Upper lobe of right lung (tissue), 1 donor: ENCODE results near the gene RAB11FIP5. TPM values are rescaled to one million over a fixed set of nuclear protein-coding genes. Genes with fewer than 3 reads are reported as not detected.

ENCODE experiments used
- ATAC-seq: fragments of 200-7000 bp; cut with Tn5 transposase; one replicate; pipeline ENCODE4 v1.9.1; 2020; ENCODE audit warnings: mild to moderate bottlenecking, moderate library complexity
- DNase-seq: peaks from one replicate; pipeline ENCODE4 v3.0.0-alpha.2; 2020
- H3K27ac ChIP-seq: fragments of 200-600 bp; one replicate; pipeline ENCODE4 v1.8.0; 2022
- H3K27me3 ChIP-seq: fragments of 200-600 bp; one replicate; pipeline ENCODE4 v1.8.0; 2022; ENCODE audit warnings: mild to moderate bottlenecking
- H3K36me3 ChIP-seq: fragments of 200-600 bp; one replicate; pipeline ENCODE4 v1.8.0; 2022
- H3K4me1 ChIP-seq: fragments of 200-600 bp; one replicate; pipeline ENCODE4 v1.8.0; 2022
- H3K4me3 ChIP-seq: fragments of 200-600 bp; one replicate; pipeline ENCODE4 v1.8.0; 2022; ENCODE audit warnings: mild to moderate bottlenecking
- H3K9me3 ChIP-seq: fragments of 200-600 bp; one replicate; pipeline ENCODE4 v1.8.0; 2022
- intact Hi-C: fragments of 100-400 bp; cut with DNase I; formaldehyde crosslinking; loops from one replicate; pipeline ENCODE4 v1.11.0; 2022
- total RNA-seq: library from RNA; stranded (reverse); fragmentation: NEBNext Ultra II Directional; extraction: Animal tissue kit (Norgen Biotek cat#: 25700); gene quantifications from one replicate; pipeline ENCODE4 v1.2.1, GENCODE V29; 2021
- TF ChIP-seq, protein P1 (sequence below): fragments of 200-600 bp; IDR thresholded peaks from one replicate; pipeline ENCODE4 v1.8.0; 2022; ENCODE audit warnings: antibody characterized with exemption
- donor health status: DM: no; HTN: yes; CAD: no; lungs with severe emphysema.

The RAB11FIP5 gene
- total RNA-seq, 1 donor from 2014 or later = 28.8 TPM

DNA sequence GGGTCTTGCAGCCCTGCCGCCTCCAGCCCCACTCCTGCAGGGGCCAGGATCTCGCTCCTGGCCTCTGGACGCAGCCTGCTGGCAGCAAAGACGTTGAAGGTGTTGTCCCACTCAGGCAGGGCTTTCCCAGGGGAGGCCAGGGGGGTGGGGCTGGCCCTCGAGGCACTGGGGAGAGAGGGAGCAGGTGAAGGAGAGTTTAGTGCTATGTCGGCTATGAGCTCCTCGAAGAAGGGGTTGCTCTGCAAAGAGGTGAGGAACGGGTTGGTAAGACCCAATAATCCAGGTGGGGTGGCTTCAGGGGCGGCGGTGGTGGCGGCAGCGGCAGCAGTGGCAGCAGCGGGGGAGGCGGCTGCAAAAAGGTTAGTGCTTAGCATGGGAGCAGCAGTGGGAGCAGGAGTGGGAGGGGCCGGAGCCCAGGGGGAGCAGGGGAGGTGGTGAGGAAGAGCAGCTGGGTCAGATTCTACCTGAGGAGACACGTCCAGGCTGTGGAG is 31.5 kb downstream of the RAB11FIP5 start:
- no peak overlapping the region for H3K27ac ChIP-seq
- H3K4me3 ChIP-seq = no peak overlapping the region
- H3K4me1 ChIP-seq = no peaks in the 10 kb centered on the region
- DNase-seq (no peak), ATAC-seq (no peak)
- TF ChIP-seq, protein P1, sequence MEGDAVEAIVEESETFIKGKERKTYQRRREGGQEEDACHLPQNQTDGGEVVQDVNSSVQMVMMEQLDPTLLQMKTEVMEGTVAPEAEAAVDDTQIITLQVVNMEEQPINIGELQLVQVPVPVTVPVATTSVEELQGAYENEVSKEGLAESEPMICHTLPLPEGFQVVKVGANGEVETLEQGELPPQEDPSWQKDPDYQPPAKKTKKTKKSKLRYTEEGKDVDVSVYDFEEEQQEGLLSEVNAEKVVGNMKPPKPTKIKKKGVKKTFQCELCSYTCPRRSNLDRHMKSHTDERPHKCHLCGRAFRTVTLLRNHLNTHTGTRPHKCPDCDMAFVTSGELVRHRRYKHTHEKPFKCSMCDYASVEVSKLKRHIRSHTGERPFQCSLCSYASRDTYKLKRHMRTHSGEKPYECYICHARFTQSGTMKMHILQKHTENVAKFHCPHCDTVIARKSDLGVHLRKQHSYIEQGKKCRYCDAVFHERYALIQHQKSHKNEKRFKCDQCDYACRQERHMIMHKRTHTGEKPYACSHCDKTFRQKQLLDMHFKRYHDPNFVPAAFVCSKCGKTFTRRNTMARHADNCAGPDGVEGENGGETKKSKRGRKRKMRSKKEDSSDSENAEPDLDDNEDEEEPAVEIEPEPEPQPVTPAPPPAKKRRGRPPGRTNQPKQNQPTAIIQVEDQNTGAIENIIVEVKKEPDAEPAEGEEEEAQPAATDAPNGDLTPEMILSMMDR = no peak
- H3K9me3 ChIP-seq = no peaks in the 10 kb centered on the region
- no peaks in the 10 kb centered on the region for H3K27me3 ChIP-seq
- intact Hi-C loops = no loop called here
- no peaks in the 10 kb centered on the region for H3K36me3 ChIP-seq

DNA sequence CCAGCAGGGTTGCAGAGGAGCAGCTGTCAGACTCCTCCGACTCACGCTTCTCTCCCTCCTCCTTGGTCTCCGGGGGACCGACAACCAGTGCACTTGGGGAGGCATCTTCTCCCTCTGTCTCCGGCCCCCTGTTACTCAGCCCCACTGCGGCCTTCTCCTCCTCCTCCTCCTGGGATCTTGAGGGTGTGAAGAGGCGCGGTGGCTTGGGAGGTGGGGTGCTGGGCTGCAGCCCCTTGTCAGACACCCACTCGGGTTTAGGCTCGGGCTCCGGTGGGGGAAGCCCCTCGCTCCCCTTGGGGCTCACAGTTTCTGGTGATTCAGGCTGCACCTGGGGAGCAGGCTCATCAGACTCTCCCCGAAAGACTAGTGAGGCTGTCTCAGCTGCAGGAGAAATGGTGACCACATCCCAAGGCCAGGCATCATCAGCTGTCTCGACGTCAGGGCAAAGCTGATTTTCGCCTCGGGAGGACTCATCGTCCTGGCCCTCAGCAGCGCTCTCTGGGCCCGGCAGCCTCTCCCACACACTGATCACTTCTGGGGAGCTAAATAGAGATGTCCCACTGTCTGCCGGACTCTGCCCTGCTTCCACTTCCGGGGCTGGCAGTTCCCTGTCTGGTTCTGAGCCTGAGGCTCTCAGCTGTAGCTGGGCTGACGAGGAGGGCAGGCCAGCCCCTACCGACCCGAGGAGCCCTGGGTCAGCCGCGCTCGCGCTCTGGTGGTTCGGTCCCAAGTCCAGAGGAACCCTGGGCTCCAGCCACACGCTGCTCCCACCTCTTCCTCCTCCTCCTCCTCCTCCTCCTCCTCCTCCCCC is 32.2 kb downstream of the RAB11FIP5 start:
- peak; percentile 56 for DNase-seq
- H3K9me3 ChIP-seq = no peaks in the 10 kb centered on the region
- intact Hi-C loops = no loop called here
- no peaks in the 10 kb centered on the region for H3K4me1 ChIP-seq
- no peaks in the 10 kb centered on the region for H3K36me3 ChIP-seq
- H3K27me3 ChIP-seq = no peaks in the 10 kb centered on the region
- H3K27ac ChIP-seq = no peak overlapping the region
- ATAC-seq = no peak
- TF ChIP-seq, protein P1 = no peak
- H3K4me3 ChIP-seq = no peak overlapping the region

DNA sequence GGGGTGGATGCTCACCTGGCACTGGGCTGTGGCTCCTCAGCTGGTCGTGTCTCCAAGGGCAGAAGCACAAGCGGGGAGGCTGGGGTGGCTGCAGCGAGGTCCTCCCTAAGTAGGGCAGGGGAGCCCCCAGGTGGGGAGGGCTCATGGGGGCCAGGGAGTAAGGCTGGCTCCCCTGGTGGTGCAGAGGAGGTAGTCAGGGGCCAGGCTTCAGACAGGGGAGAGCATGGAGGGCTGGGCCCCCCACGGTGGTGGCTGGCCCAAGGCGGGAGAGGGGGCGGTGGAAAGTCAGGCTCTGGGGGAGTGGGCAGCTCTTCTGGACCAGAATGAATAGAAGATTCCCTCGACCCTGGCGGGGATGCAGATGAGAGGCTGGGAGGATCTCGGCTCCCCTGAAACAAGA is 33.1 kb downstream of the RAB11FIP5 start:
- intact Hi-C loops = no loop called here
- TF ChIP-seq, protein P1 = no peak

DNA sequence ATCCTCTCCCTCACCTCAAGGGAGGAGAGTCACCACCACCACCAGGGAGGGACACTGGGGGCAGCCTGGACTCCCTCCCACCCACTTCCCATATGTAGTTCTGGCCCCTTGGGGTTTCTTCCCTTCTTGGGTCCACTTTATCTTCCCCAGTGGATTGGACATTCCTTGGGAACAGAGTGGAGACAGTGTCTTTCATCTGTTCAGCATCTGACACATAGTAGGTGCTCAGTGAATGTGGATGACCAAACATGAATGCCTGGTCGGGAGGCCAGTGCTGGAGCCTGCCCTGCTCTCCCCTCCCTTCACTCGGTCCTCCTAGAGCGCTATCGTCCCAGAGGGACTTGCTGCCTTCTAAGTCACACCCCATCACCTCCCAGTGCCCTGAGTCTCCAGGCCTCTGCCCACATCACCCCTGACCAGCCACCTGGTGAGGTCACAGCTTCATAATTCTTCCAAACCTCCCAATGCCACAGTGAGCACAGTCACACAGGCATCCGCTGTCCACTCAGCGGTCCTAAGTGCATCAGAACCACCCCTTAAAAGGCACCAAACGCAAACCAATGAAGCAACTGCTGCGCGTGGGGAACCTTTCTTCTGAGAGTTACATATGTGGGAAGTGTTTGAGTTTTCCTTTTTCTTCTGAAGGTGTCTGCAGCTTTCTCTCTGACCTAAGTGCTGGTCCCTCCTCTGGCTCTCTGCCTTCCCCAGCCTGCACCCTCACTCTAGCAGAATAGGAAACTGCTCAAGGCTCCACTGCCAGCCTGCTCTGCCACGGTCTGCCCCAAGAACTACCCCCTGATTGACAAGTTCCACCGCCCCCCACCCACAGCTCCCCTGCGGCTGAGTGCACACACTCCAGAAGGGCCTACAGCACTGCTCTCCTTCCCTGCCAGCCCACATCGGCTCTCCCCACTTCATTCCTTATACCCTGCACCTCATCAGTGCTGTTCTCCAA is 34.0 kb downstream of the RAB11FIP5 start:
- intact Hi-C loops = no loop called here
- ATAC-seq = no peak
- H3K27ac ChIP-seq = no peak overlapping the region
- TF ChIP-seq, protein P1 = no peak
- no peaks in the 10 kb centered on the region for H3K27me3 ChIP-seq
- no peaks in the 10 kb centered on the region for H3K4me1 ChIP-seq
- H3K9me3 ChIP-seq = no peaks in the 10 kb centered on the region
- peak; percentile 50 for DNase-seq
- H3K4me3 ChIP-seq = no peak overlapping the region
- H3K36me3 ChIP-seq = no peaks in the 10 kb centered on the region

More for the DNA sequence above, 33.1 kb downstream of the RAB11FIP5 start:
- Histone ChIP-seq H3K36me3 (no peaks in the 10 kb centered on the region), H3K4me1 (no peaks in the 10 kb centered on the region), H3K4me3 (no peak overlapping the region), H3K9me3 (no peaks in the 10 kb centered on the region), H3K27ac (no peak overlapping the region), H3K27me3 (no peaks in the 10 kb centered on the region)
- ATAC-seq (no peak), DNase-seq (peak; percentile 53)

DNA sequence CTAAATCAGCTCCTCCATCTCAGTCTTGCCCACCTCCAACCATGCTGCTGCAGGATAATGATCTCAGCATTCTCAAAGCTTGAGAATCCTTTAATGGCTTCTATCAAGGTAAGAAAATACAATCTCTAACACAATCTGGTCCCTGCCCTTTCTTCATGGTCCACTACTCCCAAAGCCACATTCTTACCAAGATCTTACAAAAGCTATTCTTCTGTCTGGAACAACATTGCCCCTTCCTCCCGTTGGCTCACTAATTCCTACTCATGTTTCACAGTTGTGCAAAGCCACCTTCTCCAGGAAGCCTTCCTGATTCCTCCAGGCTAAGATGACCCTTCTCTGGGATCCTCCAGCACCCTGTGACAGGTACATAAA is 35.3 kb downstream of the RAB11FIP5 start:
- no peaks in the 10 kb centered on the region for H3K27me3 ChIP-seq
- no peaks in the 10 kb centered on the region for H3K9me3 ChIP-seq
- ATAC-seq (no peak), DNase-seq (no peak)
- TF ChIP-seq, protein P1 = no peak
- H3K36me3 ChIP-seq = no peaks in the 10 kb centered on the region
- intact Hi-C loops = no loop called here
- H3K27ac ChIP-seq = no peak overlapping the region
- no peak overlapping the region for H3K4me3 ChIP-seq
- peaks cover 4% of the 10 kb centered on the region for H3K4me1 ChIP-seq
